Peyer's patch (tissue), 4 donors: Measurements from ENCODE around the gene SPATA13. TPM values are rescaled to one million over a fixed set of nuclear protein-coding genes. Genes with fewer than 3 reads are reported as not detected.

Experiments used
- DNase-seq, 3 donors: peaks; one replicate each; pipeline ENCODE4 v3.0.0-alpha.2; 2017 to 2019
- H3K27ac ChIP-seq, 4 donors: fragments of 200-600 bp; sonication (generic); one replicate each; pipeline ENCODE4 v1.5.1; 2016 to 2019
- H3K27me3 ChIP-seq, 2 donors: fragments of 200-600 bp; sonication (generic); one replicate each; pipeline ENCODE4 v1.5.1; 2019
- H3K36me3 ChIP-seq, 3 donors: fragments of 200-600 bp; sonication (generic); one replicate each; pipeline ENCODE4 v1.5.1; 2016 to 2019
- H3K4me1 ChIP-seq, 4 donors: fragments of 200-600 bp; sonication (generic); one replicate each; pipeline ENCODE4 v1.5.1; 2016 to 2019
- H3K4me3 ChIP-seq, 4 donors: fragments of 200-600 bp; sonication (generic); 1 replicate in 3 of 4; 2 replicates in 1 of 4; pipeline ENCODE4 v1.5.1; 2016 to 2019; ENCODE audit warnings: mild to moderate bottlenecking in 1 of 4
- H3K9me3 ChIP-seq, 4 donors: fragments of 200-600 bp; sonication (generic); one replicate each; pipeline ENCODE4 v1.5.1; 2016 to 2019; ENCODE audit warnings: mild to moderate bottlenecking in 1 of 4
- CTCF ChIP-seq, 6 experiments: fragments of 450-650 bp in 4 of 6; fragments of 200-600 bp in 2 of 6; sonication (generic) in 1 of 6; IDR thresholded peaks; one replicate each; pipeline ENCODE4 v1.5.1; 2017 to 2019; ENCODE audit warnings: antibody characterized with exemption in 6 of 6, mild to moderate bottlenecking in 3 of 6, moderate library complexity in 1 of 6
- POLR2A ChIP-seq, 2 donors: fragments of 450-650 bp; IDR thresholded peaks; one replicate each; pipeline ENCODE4 v1.5.1; 2017; ENCODE audit warnings: antibody characterized with exemption in 2 of 2, mild to moderate bottlenecking in 2 of 2, moderate library complexity in 2 of 2
- total RNA-seq, 4 donors: library from RNA; depleted of rRNA; stranded (reverse); fragments of >200 nt; gene quantifications; one replicate each; pipeline ENCODE4 v1.1.0, GENCODE V29; 2016

Gene SPATA13
- total RNA-seq, 4 donors from 2014 or later: 77.1 to 191 (median 141) TPM

GRCh38 chr13:24287748-24288287 lies 127.3 kb downstream of the SPATA13 start:
- no peak for TF ChIP-seq CTCF (IDR thresholded peaks at IDR 0.05)
- TF ChIP-seq POLR2A (IDR thresholded peaks at IDR 0.05): no peak
- Histone ChIP-seq H3K9me3 (no peaks in the 10 kb centered on the region), H3K27ac (no peak overlapping the region), H3K4me3 (no peak overlapping the region), H3K36me3 (peaks cover 0 to 95% (median 4%) of the 10 kb centered on the region in 3 donors), H3K4me1 (no peaks in the 10 kb centered on the region), H3K27me3 (no peaks in the 10 kb centered on the region)
- no peak for DNase-seq

- TF ChIP-seq POLR2A (IDR thresholded peaks at IDR 0.05): no peak
- TF ChIP-seq CTCF (IDR thresholded peaks at IDR 0.05): no peak
- Histone ChIP-seq H3K4me1 (no peaks in the 10 kb centered on the region), H3K36me3 (peaks cover 0 to 95% (median 4%) of the 10 kb centered on the region in 3 donors), H3K9me3 (no peaks in the 10 kb centered on the region), H3K27ac (no peak overlapping the region), H3K4me3 (no peak overlapping the region), H3K27me3 (no peaks in the 10 kb centered on the region)
- no peak for DNase-seq
These were observed 128.3 kb downstream of the SPATA13 start for GRCh38 chr13:24288870-24289269.

GRCh38 chr13:24290280-24290932 lies 129.9 kb downstream of the SPATA13 start:
- no peak overlapping the region for H3K27ac ChIP-seq
- no peaks in the 10 kb centered on the region for H3K4me1 ChIP-seq
- H3K4me3 ChIP-seq: no peak overlapping the region
- H3K9me3 ChIP-seq: no peaks in the 10 kb centered on the region
- TF ChIP-seq POLR2A (IDR thresholded peaks at IDR 0.05): no peak
- TF ChIP-seq CTCF (IDR thresholded peaks at IDR 0.05): no peak
- H3K27me3 ChIP-seq: no peaks in the 10 kb centered on the region
- peaks cover 0 to 95% (median 4%) of the 10 kb centered on the region in 3 donors for H3K36me3 ChIP-seq
- no peak for DNase-seq

GRCh38 chr13:24292481-24292880 lies 132.0 kb downstream of the SPATA13 start:
- Histone ChIP-seq H3K4me3 (no peak overlapping the region), H3K27ac (no peak overlapping the region), H3K36me3 (peaks cover 0 to 94% (median 2%) of the 10 kb centered on the region in 3 donors), H3K4me1 (no peaks in the 10 kb centered on the region), H3K9me3 (no peaks in the 10 kb centered on the region), H3K27me3 (no peaks in the 10 kb centered on the region)
- no peak for DNase-seq
- TF ChIP-seq CTCF (IDR thresholded peaks at IDR 0.05): no peak

- H3K36me3 ChIP-seq: peaks cover 0 to 94% (median 2%) of the 10 kb centered on the region in 3 donors
- H3K27me3 ChIP-seq: no peaks in the 10 kb centered on the region
- DNase-seq: no peak
These were observed 133.2 kb downstream of the SPATA13 start for GRCh38 chr13:24293746-24294145.

More at GRCh38 chr13:24293746-24294145, 133.2 kb downstream of the SPATA13 start:
- H3K4me1 ChIP-seq: no peaks in the 10 kb centered on the region
- H3K4me3 ChIP-seq: no peak overlapping the region
- no peak overlapping the region for H3K27ac ChIP-seq
- H3K9me3 ChIP-seq: no peaks in the 10 kb centered on the region
- TF ChIP-seq CTCF (IDR thresholded peaks at IDR 0.05) (no peak), POLR2A (IDR thresholded peaks at IDR 0.05) (no peak)
